Endothelial cell of umbilical vein (primary cell): ENCODE data around the gene PASK. TPM values are rescaled to one million over a fixed set of nuclear protein-coding genes. Genes with fewer than 3 reads are reported as not detected.
A peak's percentile ranks its signal among the peaks of the same experiment; 100 is the strongest.

Experiments used
- BruUV-seq: library from RNA; stranded (reverse); fragments of 400-500 nt; replicated peaks from 2 replicates; lab custom pipeline; 2021; lab: Mats Ljungman, UMichigan
- CTCF ChIA-PET: fragments of 300-600, 350-600 bp; sonication (Branson Sonifier 250); formaldehyde crosslinking; loops from one replicate; lab custom pipeline; 2021; ENCODE audit warnings: antibody characterized with exemption, inconsistent platforms; lab: Charles Lee
- POLR2A ChIA-PET: fragments of 300-600, 350-600 bp; sonication (Branson Sonifier 250); formaldehyde crosslinking; loops from one replicate; lab custom pipeline; 2021; ENCODE audit warnings: antibody characterized with exemption, inconsistent platforms; lab: Charles Lee
- DNase-seq: peaks from one replicate; pipeline ENCODE4 v3.0.0-alpha.2; 2011; ENCODE audit warnings: low read depth, low spot score
- FAIRE-seq: peaks from 2 replicates; lab custom pipeline; 2011; peaks lifted over from hg19 to GRCh38; lab: Jason Lieb, UNC
- H2AFZ ChIP-seq: 2 replicates; pipeline ENCODE4 v1.6.0; 2012; ENCODE audit warnings: low read depth, low read length, control low read depth, inconsistent platforms
- H3K27ac ChIP-seq: 2 replicates; pipeline ENCODE4 v1.5.1; 2011; ENCODE audit warnings: low read depth, mild to moderate bottlenecking, control low read depth, low read length, moderate library complexity; ENCODE audit not compliant: insufficient read depth
- H3K27me3 ChIP-seq, 2 experiments: 2 replicates each; pipeline versions ENCODE4 v1.6.0 to v1.6.1; 2011; ENCODE audit warnings: low read length in 2 of 2, mixed read lengths in 1 of 2; ENCODE audit not compliant: control insufficient read depth in 2 of 2, insufficient read depth in 2 of 2
- H3K36me3 ChIP-seq, 2 experiments: 2 replicates in 1 of 2; 3 replicates in 1 of 2; pipeline ENCODE4 v1.5.1; 2011; ENCODE audit warnings: low read length in 2 of 2, mild to moderate bottlenecking in 1 of 2, moderate library complexity in 1 of 2; ENCODE audit not compliant: control insufficient read depth in 2 of 2, insufficient read depth in 2 of 2; ENCODE audit errors: extremely low read depth in 1 of 2
- H3K4me1 ChIP-seq: 3 replicates; pipeline ENCODE4 v1.5.1; 2011; ENCODE audit warnings: mild to moderate bottlenecking, low read length; ENCODE audit not compliant: control insufficient read depth, insufficient read depth; ENCODE audit errors: extremely low read depth
- H3K4me2 ChIP-seq: 2 replicates; pipeline ENCODE4 v1.6.1; 2011; ENCODE audit warnings: low read length, control low read depth, mixed read lengths; ENCODE audit not compliant: insufficient read depth
- H3K4me3 ChIP-seq, 3 experiments: fragments of 200-600 bp in 1 of 3; sonication (generic), shearing (Covaris generic) in 1 of 3; replicated peaks in 1 of 3; 2 replicates each; pipeline ENCODE4 v1.5.1; 2011 to 2016; ENCODE audit warnings: control low read depth in 3 of 3, low read length in 3 of 3, mild to moderate bottlenecking in 2 of 3, inconsistent platforms in 1 of 3, low read depth in 1 of 3, moderate library complexity in 1 of 3; ENCODE audit not compliant: insufficient read depth in 1 of 3
- H3K79me2 ChIP-seq: 2 replicates; pipeline ENCODE4 v1.6.0; 2012; ENCODE audit warnings: low read length, inconsistent platforms; ENCODE audit not compliant: control insufficient read depth, insufficient read depth
- H3K9ac ChIP-seq: replicated peaks from 2 replicates; pipeline ENCODE3; 2011; ENCODE audit warnings: low read length, control low read depth; ENCODE audit not compliant: insufficient read depth; ENCODE audit errors: extremely low read depth
- H3K9me1 ChIP-seq: replicated peaks from 3 replicates; pipeline ENCODE4 v1.6.0; 2011; ENCODE audit warnings: mild to moderate bottlenecking, low read length; ENCODE audit not compliant: control insufficient read depth, insufficient read depth; ENCODE audit errors: extremely low read depth
- H3K9me3 ChIP-seq: replicated peaks from 2 replicates; pipeline ENCODE4 v1.5.1; 2012; ENCODE audit warnings: low read length, inconsistent platforms; ENCODE audit not compliant: control insufficient read depth, insufficient read depth
- H4K20me1 ChIP-seq: replicated peaks from 2 replicates; pipeline ENCODE3; 2011; ENCODE audit warnings: mild to moderate bottlenecking, low read length; ENCODE audit not compliant: control insufficient read depth, insufficient read depth; ENCODE audit errors: extremely low read depth
- EZH2 ChIP-seq: IDR thresholded peaks from 2 replicates; pipeline ENCODE4 v1.6.1; 2012; ENCODE audit warnings: borderline replicate concordance, low read depth, mild to moderate bottlenecking, moderate library complexity, low read length, inconsistent platforms; ENCODE audit not compliant: severe bottlenecking
- FOS ChIP-seq: IDR thresholded peaks from 2 replicates; pipeline ENCODE4 v1.6.1; 2011; ENCODE audit warnings: mild to moderate bottlenecking, low read length, moderate library complexity, borderline replicate concordance; ENCODE audit not compliant: insufficient read depth
- GATA2 ChIP-seq: IDR thresholded peaks from 2 replicates; pipeline ENCODE4 v1.7.0; 2011; ENCODE audit warnings: low read depth, mild to moderate bottlenecking, moderate library complexity, mixed read lengths, low read length; ENCODE audit not compliant: insufficient read length, insufficient read depth
- JUN ChIP-seq: IDR thresholded peaks from 2 replicates; pipeline ENCODE4 v1.6.1; 2011; ENCODE audit warnings: borderline replicate concordance, low read depth; ENCODE audit not compliant: insufficient read length, insufficient read depth
- MYC ChIP-seq: IDR thresholded peaks from one replicate; pipeline ENCODE4 v1.6.1; 2011; ENCODE audit warnings: mild to moderate bottlenecking, low read depth, low read length
- POLR2A ChIP-seq: IDR thresholded peaks from 2 replicates; pipeline ENCODE4 v1.6.1; 2012; ENCODE audit warnings: low read depth, mild to moderate bottlenecking, control low read depth, low read length
- POLR2AphosphoS5 ChIP-seq: IDR thresholded peaks from 2 replicates; pipeline ENCODE4 v1.6.1; 2012; ENCODE audit warnings: low read depth, mild to moderate bottlenecking, control low read depth, low read length, moderate library complexity; ENCODE audit not compliant: insufficient read depth
- dilution Hi-C: fragments of 300-500 bp; cut with MboI; formaldehyde crosslinking; loops from one replicate; pipeline ENCODE4 v1.15.0; 2019; ENCODE audit warnings: low sequenced_read_pairs; ENCODE audit not compliant: extremely low pct_ligation_motif_present
- intact Hi-C: fragments of 100-400 bp; cut with micrococcal nuclease; formaldehyde crosslinking; loops from one replicate; pipeline ENCODE4 v1.10.0; 2022
- polyA plus RNA-seq, 4 experiments: library from polyadenylated mRNA; depleted of rRNA in 3 of 4; stranded (reverse) in 3 of 4; unstranded in 1 of 4; fragments of >200 nt; gene quantifications; 2 replicates each; pipeline versions ENCODE4 v1.2.1 to v1.2.3, GENCODE V29; 2011 to 2012; ENCODE audit warnings: missing spikeins in 1 of 4
- total RNA-seq: library from RNA; stranded (reverse); gene quantifications from 2 replicates; pipeline ENCODE4 v1.2.3, GENCODE V29; 2021
- TF ChIP-seq, protein P1 (sequence below): IDR thresholded peaks from 2 replicates; pipeline ENCODE4 v1.6.1; 2011; ENCODE audit not compliant: insufficient read depth, insufficient read length

Gene PASK
- total and polyA plus RNA-seq, 2 donors (not counting 3 experiments of a cell fraction or from before 2014, with no cell fraction given), result 5.7 to 17.3 TPM

DNA sequence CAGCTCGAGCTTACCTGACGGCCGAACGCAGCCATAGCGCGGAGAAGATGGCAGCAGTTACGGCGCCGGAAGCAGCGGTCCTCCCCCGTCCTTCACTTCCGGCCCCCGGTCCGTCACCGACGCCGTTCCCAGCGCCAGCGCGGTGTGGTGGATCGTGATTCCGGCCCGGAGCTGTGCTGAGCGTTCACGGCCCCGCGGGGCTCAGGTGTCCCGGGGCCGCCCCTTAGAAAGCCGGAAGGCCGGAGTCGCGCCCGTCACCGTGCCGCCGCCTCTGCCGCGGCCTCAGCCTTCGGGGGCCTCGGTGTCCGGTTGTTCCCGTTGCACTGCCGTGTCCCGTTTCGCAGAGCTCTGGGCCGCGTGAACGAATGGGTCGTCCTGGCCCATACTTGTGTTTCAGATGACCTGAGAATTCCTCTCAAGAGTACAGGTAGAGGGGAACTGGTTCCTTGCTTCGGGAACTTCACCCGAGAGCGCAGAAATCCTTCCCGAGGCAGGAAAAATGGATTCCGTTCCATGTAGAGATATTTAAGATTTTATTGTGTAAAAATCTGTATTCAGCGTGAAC is 47.0 kb downstream of the PASK start, which contains the start of gene MTERF4:
MTERF4 (minus strand) TSS at position 49 of the 565 bp plus-strand sequence; CDS start at position 35, 14 bp downstream.
- H3K4me1 ChIP-seq, result peaks cover 12% of the 10 kb centered on the region
- no peaks in the 10 kb centered on the region for H3K36me3 ChIP-seq
- H3K9me1 ChIP-seq, result no peaks in the 10 kb centered on the region
- peaks cover 22% of the 10 kb centered on the region for H3K79me2 ChIP-seq
- no peaks in the 10 kb centered on the region for H3K9me3 ChIP-seq
- CTCF ChIA-PET, result interaction anchor here (0.7 to 1.6 kb wide), 3 partner anchors 9 to 188 kb away, joined by 3 to 10 read pairs (median 4); no protein-coding TSS in a partner anchor
- peak within 1 kb of the TSS; percentile 97 for H2AFZ ChIP-seq
- POLR2A ChIA-PET, result no interaction called here
- no peaks in the 10 kb centered on the region for H3K27me3 ChIP-seq
- DNase-seq, result peak; percentile 78
- TF ChIP-seq POLR2AphosphoS5 (peak; percentile 93), FOS (no peak), POLR2A (peak; percentile 89), MYC (peak; percentile 17)
- FAIRE-seq, result peak; percentile 84
- H4K20me1 ChIP-seq, result no peaks in the 10 kb centered on the region
- intact Hi-C loops, result loop anchor here (1.0 to 5.0 kb wide), 3 partner anchors 48 to 120 kb away; partner anchors contain the start of gene PPP1R7
- peak within 1 kb of the TSS; percentile 70 to 99 (median 84) for H3K4me3 ChIP-seq
- TSS peak; percentile 92 for BruUV-seq
- H3K4me2 ChIP-seq, result peak within 1 kb of the TSS; percentile 97
- peak within 1 kb of the TSS; percentile 72 for H3K27ac ChIP-seq
- peak within 1 kb of the TSS; percentile 93 for H3K9ac ChIP-seq
- dilution Hi-C loops, result no loop called here

- Histone ChIP-seq H3K79me2 (peaks cover 22% of the 10 kb centered on the region), H3K4me2 (no peak overlapping the region), H3K4me1 (peaks cover 12% of the 10 kb centered on the region), H4K20me1 (no peaks in the 10 kb centered on the region), H3K4me3 (no peak overlapping the region), H3K27me3 (no peaks in the 10 kb centered on the region), H2AFZ (no peak overlapping the region), H3K36me3 (peaks cover 2 to 6% of the 10 kb centered on the region in 2 experiments), H3K9me3 (no peaks in the 10 kb centered on the region), H3K9ac (no peak overlapping the region), H3K9me1 (no peaks in the 10 kb centered on the region), H3K27ac (no peak overlapping the region)
- ChIA-PET CTCF (interaction anchor here (2.6 kb wide), 1 partner anchor 21 kb away, joined by 11 read pairs; no protein-coding TSS in a partner anchor), POLR2A (no interaction called here)
- intact Hi-C loops (no loop called here), dilution Hi-C loops (no loop called here)
- no peak for FAIRE-seq
- TF ChIP-seq EZH2 (no peak), POLR2A (no peak), GATA2 (no peak), MYC (no peak), JUN (no peak)
- TF ChIP-seq, protein P1, sequence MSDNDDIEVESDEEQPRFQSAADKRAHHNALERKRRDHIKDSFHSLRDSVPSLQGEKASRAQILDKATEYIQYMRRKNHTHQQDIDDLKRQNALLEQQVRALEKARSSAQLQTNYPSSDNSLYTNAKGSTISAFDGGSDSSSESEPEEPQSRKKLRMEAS, result no peak
- no peak for DNase-seq
- no TSS peak for BruUV-seq
Measured at GRCh38 chr2:241099246-241099645, 50.0 kb downstream of the PASK start.
